ENCODE data around the gene OR10C1.

GRCh38 chr6:29477923-29478450 lies 38.9 kb downstream of the OR10C1 start:
- TF ChIP-seq CTCF (conservative IDR thresholded peaks at IDR 0.05; ENCODE audit: low read depth, low read length) = no peak
- no peak for TF ChIP-seq EZH2 (IDR thresholded peaks at IDR 0.05; ENCODE audit: borderline replicate concordance, low read depth, low read length, poor library complexity, severe bottlenecking)
